Measurements from ENCODE around the gene PRSS56.

The PRSS56 gene

DNA sequence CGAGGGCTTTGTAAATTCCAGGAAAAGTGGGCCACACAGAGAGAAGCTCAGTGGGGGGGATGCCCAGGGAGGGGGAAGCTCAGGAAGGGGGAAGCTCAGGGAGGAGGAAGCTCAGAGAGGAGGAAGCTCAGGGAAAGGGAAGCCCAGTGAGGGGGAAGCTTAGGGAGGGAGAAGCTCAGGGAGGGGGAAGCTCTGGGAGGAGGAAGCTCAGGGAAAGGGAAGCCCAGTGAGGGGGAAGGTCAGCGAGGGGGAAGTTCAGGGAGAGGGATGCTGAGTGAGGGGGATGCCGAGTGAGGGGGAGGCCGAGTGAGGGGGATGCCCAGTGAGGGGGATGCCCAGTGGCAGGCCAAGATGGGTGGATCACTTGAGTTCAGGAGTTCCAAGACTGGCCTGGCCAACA lies 18.5 kb downstream of the PRSS56 start:
- TF ChIP-seq, protein P1, sequence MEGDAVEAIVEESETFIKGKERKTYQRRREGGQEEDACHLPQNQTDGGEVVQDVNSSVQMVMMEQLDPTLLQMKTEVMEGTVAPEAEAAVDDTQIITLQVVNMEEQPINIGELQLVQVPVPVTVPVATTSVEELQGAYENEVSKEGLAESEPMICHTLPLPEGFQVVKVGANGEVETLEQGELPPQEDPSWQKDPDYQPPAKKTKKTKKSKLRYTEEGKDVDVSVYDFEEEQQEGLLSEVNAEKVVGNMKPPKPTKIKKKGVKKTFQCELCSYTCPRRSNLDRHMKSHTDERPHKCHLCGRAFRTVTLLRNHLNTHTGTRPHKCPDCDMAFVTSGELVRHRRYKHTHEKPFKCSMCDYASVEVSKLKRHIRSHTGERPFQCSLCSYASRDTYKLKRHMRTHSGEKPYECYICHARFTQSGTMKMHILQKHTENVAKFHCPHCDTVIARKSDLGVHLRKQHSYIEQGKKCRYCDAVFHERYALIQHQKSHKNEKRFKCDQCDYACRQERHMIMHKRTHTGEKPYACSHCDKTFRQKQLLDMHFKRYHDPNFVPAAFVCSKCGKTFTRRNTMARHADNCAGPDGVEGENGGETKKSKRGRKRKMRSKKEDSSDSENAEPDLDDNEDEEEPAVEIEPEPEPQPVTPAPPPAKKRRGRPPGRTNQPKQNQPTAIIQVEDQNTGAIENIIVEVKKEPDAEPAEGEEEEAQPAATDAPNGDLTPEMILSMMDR (IDR thresholded peaks at IDR 0.05; ENCODE audit: low read depth, low read length, missing control alignments) = no peak
- no peaks in the 10 kb centered on the region for H3K36me3 ChIP-seq (replicated peaks)
- H3K27me3 ChIP-seq (replicated peaks) = no peaks in the 10 kb centered on the region
- in situ Hi-C loops (cut with HindIII; ENCODE audit: low pct_ligation_motif_present, low sequenced_read_pairs) = no loop called here
- H3K27ac ChIP-seq = no peak overlapping the region
- DNase-seq = no peak
- no peak overlapping the region for H3K4me3 ChIP-seq (ENCODE audit: low read depth, low read length)

DNA sequence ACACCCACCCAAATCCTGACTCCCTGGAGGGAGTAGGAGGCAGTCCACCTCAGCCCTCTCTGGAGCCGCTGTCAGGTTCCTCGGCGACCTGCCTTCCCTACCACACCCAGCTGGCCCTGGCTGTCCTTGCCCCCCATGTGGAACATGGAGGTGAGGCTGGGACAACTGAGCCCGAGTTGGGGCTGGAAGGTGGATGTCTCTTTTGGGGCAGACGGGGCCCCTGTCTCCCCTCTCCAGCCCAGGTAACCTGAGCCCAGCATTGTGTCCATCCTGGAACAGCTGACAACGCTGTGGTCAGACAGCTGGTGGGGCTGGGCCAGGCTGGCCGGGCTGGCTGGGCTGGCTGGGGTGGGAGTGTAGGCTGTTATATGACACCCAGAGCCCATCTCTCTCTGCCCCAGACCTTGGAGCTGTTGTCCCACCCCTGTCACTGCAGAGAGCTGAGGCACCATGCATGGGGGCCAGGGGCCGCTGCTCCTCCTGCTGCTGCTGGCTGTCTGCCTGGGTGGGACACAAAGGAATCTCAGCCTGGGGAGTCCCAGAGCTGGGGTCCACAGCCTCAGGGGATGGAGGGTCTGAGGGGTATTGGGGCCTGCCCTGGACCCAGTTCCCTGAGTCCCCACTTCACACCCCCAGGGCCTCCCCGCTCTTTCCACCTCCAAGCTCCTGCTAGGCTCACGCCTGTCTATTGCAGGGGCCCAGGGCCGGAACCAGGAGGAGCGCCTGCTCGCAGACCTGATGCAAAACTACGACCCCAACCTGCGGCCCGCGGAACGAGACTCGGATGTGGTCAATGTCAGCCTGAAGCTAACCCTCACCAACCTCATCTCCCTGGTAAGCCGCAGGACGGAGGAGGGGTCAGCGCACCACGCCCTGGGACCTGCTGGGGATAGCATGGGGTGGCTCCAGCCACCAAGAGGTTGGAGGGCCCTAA lies 19.4 kb downstream of the PRSS56 start, which contains the start of gene CHRNG:
Gene CHRNG (plus strand): TSS at position 395 of the 934 bp plus-strand sequence. CDS start 56 bp downstream, at position 451.
- H3K27ac ChIP-seq = no peak within 1 kb of the TSS
- no peak for DNase-seq
- in situ Hi-C loops (cut with HindIII; ENCODE audit: low pct_ligation_motif_present, low sequenced_read_pairs) = no loop called here
- no peak within 1 kb of the TSS for H3K4me3 ChIP-seq (ENCODE audit: low read depth, low read length)
- TF ChIP-seq, protein P1 (IDR thresholded peaks at IDR 0.05; ENCODE audit: low read depth, low read length, missing control alignments) = no peak
- H3K36me3 ChIP-seq (replicated peaks) = no peaks in the 10 kb centered on the region
- H3K27me3 ChIP-seq (replicated peaks) = no peaks in the 10 kb centered on the region

DNA sequence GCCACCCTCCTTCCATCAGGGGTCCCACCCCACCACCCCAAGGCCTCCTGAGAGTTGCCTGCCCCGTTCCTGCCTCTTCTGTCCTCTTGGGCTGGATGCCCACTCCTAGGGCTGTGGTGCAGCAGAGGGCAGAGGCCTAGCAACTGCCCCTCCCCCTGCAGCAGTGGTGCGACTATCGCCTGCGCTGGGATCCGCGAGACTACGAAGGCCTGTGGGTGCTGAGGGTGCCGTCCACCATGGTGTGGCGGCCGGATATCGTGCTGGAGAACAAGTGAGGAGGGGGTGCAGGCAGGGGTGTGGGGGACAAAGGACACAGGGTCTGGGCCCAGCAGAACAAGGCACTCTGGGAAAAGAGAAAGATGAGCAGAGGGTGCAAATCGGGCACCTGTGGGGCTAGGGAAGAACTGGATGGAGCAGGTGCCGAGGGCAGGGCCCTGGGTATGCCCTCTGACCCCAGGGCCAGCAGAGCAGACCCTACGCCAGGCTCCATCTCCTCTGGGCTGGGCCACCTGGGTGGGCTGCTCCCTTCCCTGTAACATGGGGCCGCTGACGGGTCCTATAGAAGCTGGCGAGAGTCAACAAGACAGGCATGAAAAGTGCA lies 20.4 kb downstream of the PRSS56 start:
- TF ChIP-seq, protein P1 (IDR thresholded peaks at IDR 0.05; ENCODE audit: low read depth, low read length, missing control alignments) = no peak
- no peak for DNase-seq
- Histone ChIP-seq H3K36me3 (replicated peaks) (no peaks in the 10 kb centered on the region), H3K4me3 (ENCODE audit: low read depth, low read length) (no peak overlapping the region), H3K27ac (no peak overlapping the region), H3K27me3 (replicated peaks) (no peaks in the 10 kb centered on the region)
- in situ Hi-C loops (cut with HindIII; ENCODE audit: low pct_ligation_motif_present, low sequenced_read_pairs) = no loop called here

DNA sequence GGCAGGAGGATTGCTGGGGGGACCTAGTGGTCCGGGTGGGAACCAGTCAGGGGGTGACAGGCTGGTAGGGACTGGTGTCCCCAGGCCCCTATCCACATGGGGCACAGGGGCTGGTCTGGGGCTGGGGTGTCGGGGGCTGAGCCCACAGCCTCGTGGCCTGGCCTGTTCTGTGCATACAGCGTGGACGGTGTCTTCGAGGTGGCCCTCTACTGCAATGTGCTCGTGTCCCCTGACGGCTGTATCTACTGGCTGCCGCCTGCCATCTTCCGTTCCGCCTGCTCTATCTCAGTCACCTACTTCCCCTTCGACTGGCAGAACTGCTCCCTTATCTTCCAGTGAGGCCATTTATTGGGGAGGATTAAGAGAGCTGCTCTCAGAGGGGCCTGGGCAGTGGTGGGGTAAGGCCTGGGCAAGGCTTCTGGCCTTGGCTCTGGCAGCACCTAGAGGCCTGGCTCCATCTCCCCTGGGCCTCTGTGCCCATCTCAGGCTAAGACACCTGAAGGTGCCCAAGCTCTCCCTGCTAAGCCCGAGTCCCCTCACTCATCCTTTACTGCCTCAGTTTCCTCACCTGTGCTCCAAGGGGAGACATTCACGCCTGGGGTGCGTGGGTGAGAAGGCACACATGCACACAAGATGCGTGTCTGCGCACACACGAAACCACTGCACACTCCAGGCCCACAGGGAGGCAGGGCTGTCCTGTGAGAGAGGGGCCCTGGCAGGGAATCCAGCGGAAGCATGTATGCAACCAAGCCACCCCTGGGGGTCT lies 21.2 kb downstream of the PRSS56 start:
- H3K27me3 ChIP-seq (replicated peaks) = no peaks in the 10 kb centered on the region
- H3K36me3 ChIP-seq (replicated peaks) = no peaks in the 10 kb centered on the region
- TF ChIP-seq, protein P1 (IDR thresholded peaks at IDR 0.05; ENCODE audit: low read depth, low read length, missing control alignments) = no peak
- in situ Hi-C loops (cut with HindIII; ENCODE audit: low pct_ligation_motif_present, low sequenced_read_pairs) = no loop called here
- H3K4me3 ChIP-seq (ENCODE audit: low read depth, low read length) = no peak overlapping the region
- no peak for DNase-seq
- no peak overlapping the region for H3K27ac ChIP-seq

DNA sequence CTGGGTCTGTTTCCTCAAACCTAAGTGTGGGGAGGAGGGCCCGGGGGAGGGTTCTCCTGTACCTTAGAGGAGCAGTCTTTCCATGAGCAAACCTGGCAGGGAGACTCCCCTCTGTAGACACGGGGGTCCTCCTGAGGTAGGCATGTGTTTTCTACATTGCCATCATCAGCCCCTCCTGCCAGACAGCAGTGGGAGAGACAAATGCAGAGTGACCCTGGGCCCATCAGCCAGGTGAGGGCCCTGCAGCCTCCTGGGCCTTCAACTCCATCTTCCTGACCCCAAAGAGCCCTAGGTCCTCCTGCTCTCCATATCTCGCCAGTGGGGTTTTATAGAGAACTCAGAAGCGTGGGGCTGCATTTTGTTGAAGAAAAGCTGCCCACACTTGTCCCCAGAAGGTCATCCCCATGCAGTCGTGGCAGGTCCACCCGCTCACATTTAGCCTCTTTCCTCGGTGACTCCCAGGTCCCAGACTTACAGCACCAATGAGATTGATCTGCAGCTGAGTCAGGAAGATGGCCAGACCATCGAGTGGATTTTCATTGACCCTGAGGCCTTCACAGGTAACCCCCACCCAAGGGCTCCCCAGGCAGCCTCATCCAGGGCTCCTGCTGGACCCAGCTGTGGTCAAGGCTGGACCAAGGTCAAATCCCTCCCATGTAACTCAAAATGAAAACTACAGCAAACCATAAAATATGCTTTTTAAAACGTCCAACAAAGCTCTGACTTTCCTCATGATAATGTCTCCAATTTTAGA lies 21.9 kb downstream of the PRSS56 start:
- TF ChIP-seq, protein P1 (IDR thresholded peaks at IDR 0.05; ENCODE audit: low read depth, low read length, missing control alignments) = no peak
- in situ Hi-C loops (cut with HindIII; ENCODE audit: low pct_ligation_motif_present, low sequenced_read_pairs) = no loop called here
- Histone ChIP-seq H3K36me3 (replicated peaks) (no peaks in the 10 kb centered on the region), H3K27me3 (replicated peaks) (no peaks in the 10 kb centered on the region), H3K4me3 (ENCODE audit: low read depth, low read length) (no peak overlapping the region), H3K27ac (no peak overlapping the region)
- no peak for DNase-seq
